ENCODE results near the gene GALNT8. TPM values are rescaled to one million over a fixed set of nuclear protein-coding genes. Genes with fewer than 3 reads are reported as not detected.

Gene GALNT8
- total RNA-seq, 1 experiment from 2014 or later: 5.4 TPM

- no peak for TF ChIP-seq CTCF (conservative IDR thresholded peaks at IDR 0.05)
- Histone ChIP-seq H3K14ac (ENCODE audit: insufficient read depth, low read length) (no peak overlapping the region), H2BK5ac (ENCODE audit: insufficient read length, low read length) (no peak overlapping the region), H2BK12ac (ENCODE audit: insufficient read length, low read depth, low read length) (no peak overlapping the region), H3K56ac (ENCODE audit: insufficient read length, low read depth, low read length) (no peak overlapping the region), H2AK5ac (ENCODE audit: insufficient read length, low read length) (no peak overlapping the region), H3T11ph (ENCODE audit: low read length) (no peak overlapping the region), H3K4me1 (ENCODE audit: insufficient read depth, low read length) (no peaks in the 10 kb centered on the region), H3K79me1 (ENCODE audit: insufficient read depth, low read depth, low read length, poor library complexity, severe bottlenecking) (no peaks in the 10 kb centered on the region), H3K4me2 (ENCODE audit: insufficient read depth, insufficient read length, low read length) (no peak overlapping the region), H2BK120ac (ENCODE audit: low read depth, low read length, poor library complexity, severe bottlenecking) (no peak overlapping the region), H3K23ac (ENCODE audit: insufficient read length, low read depth, low read length) (no peak overlapping the region), H3K9me3 (ENCODE audit: control insufficient read depth, low read depth, low read length) (no peaks in the 10 kb centered on the region), H4K20me1 (ENCODE audit: control insufficient read depth, insufficient read depth, insufficient read length) (no peaks in the 10 kb centered on the region), H3K79me2 (ENCODE audit: insufficient read depth, low read length) (no peaks in the 10 kb centered on the region), H3K18ac (ENCODE audit: insufficient read length, low read depth, low read length) (no peak overlapping the region), H2AFZ (ENCODE audit: low read length) (no peak overlapping the region), H3K23me2 (ENCODE audit: insufficient read length, low read depth, low read length, poor library complexity, severe bottlenecking) (peaks cover 7% of the 10 kb centered on the region), H4K91ac (ENCODE audit: insufficient read length, low read depth, low read length) (no peak overlapping the region), H4K5ac (ENCODE audit: insufficient read length, low read depth, low read length) (no peak overlapping the region), H3K27ac (ENCODE audit: insufficient read length, low read depth, low read length) (no peak overlapping the region), H2BK20ac (ENCODE audit: low read depth, low read length, poor library complexity, severe bottlenecking) (no peak overlapping the region), H3K27me3 (ENCODE audit: insufficient read depth, low read length) (peaks cover 23% of the 10 kb centered on the region), H3K9ac (ENCODE audit: extremely low read depth, insufficient read length, low read length) (no peak overlapping the region), H4K8ac (replicated peaks; ENCODE audit: insufficient read length, low read depth, low read length) (no peak overlapping the region), H2BK15ac (ENCODE audit: low read depth, low read length) (no peak overlapping the region), H3K4ac (ENCODE audit: low read depth, low read length) (no peak overlapping the region)
- H3K4me3 Mint-ChIP-seq: no peak overlapping the region
- H3K36me3 Mint-ChIP-seq (ENCODE audit: insufficient read depth in 1 of 3, low read depth in 3 of 3): peaks cover 7 to 13% (median 7%) of the 10 kb centered on the region in 3 experiments
- H3K9me3 Mint-ChIP-seq: peaks cover 0 to 6% of the 10 kb centered on the region in 2 experiments; a peak in 2 of 5 replicates
- H3K4me1 Mint-ChIP-seq: peaks cover 2 to 20% of the 10 kb centered on the region in 2 experiments
- peaks cover 97% of the 10 kb centered on the region for H3K27me3 Mint-ChIP-seq (ENCODE audit: low read depth)
- DNase-seq: no peak
- no CpG with 5 or more reads among the region's 4 CpGs for WGBS (ENCODE audit: extremely low coverage, insufficient read length, low lambda C conversion rate)
- no peak overlapping the region for H3K27ac Mint-ChIP-seq
These were observed 92.6 kb downstream of the GALNT8 start for GRCh38 chr12:4812624-4813327.

Measured in H9 (cell line).